Vagina (tissue), 2 donors: Measurements from ENCODE around the gene ZSCAN21. TPM values are rescaled to one million over a fixed set of nuclear protein-coding genes. Genes with fewer than 3 reads are reported as not detected.

Experiments
- DNase-seq, 2 donors: peaks; one replicate each; pipeline ENCODE4 v3.0.0-alpha.2; 2017; ENCODE audit errors: extremely low spot score in 2 of 2
- H3K27ac ChIP-seq: fragments of 200-600 bp; sonication (generic); one replicate; pipeline ENCODE4 v1.5.1; 2019
- H3K27me3 ChIP-seq: fragments of 200-600 bp; sonication (generic); one replicate; pipeline ENCODE4 v1.5.1; 2019
- H3K36me3 ChIP-seq, 2 donors: fragments of 200-600 bp; sonication (generic); one replicate each; pipeline ENCODE4 v1.5.1; 2017 to 2019
- H3K4me1 ChIP-seq: fragments of 200-600 bp; sonication (generic); one replicate; pipeline ENCODE4 v1.5.1; 2019
- H3K4me3 ChIP-seq, 2 donors: fragments of 200-600 bp; sonication (generic); 1 replicate in 1 of 2; 2 replicates in 1 of 2; pipeline ENCODE4 v1.5.1; 2016 to 2019
- H3K9me3 ChIP-seq: fragments of 200-600 bp; sonication (generic); one replicate; pipeline ENCODE4 v1.5.1; 2019
- POLR2A ChIP-seq, 2 donors: fragments of 450-650 bp; IDR thresholded peaks; one replicate each; pipeline ENCODE4 v1.6.1; 2017; ENCODE audit warnings: antibody characterized with exemption in 2 of 2, mild to moderate bottlenecking in 2 of 2, moderate library complexity in 2 of 2
- POLR2AphosphoS5 ChIP-seq, 2 donors: sonication (generic); formaldehyde crosslinking; IDR thresholded peaks; one replicate each; pipeline ENCODE4 v1.9.0; 2017; ENCODE audit warnings: antibody characterized with exemption in 2 of 2, mild to moderate bottlenecking in 2 of 2, low read depth in 1 of 2; ENCODE audit not compliant: insufficient read depth in 1 of 2
- intact Hi-C: fragments of 100-400 bp; cut with DNase I; formaldehyde crosslinking; loops from one replicate; pipeline ENCODE4 v1.15.1; 2023
- microRNA counts, 2 donors: library from miRNA; unstranded; fragments of <30 nt; microRNA quantifications; one replicate each; lab custom pipeline; 2016 to 2017
- microRNA-seq: library from miRNA; unstranded; fragments of <30 nt; microRNA quantifications from one replicate; pipeline ENCODE4, GENCODE V29; 2017; ENCODE audit warnings: borderline number of aligned reads, borderline replicate concordance
- small RNA-seq: library from RNA; depleted of rRNA; stranded (forward); fragments of <200 nt; gene quantifications from one replicate; pipeline ENCODE3, GENCODE V24; 2016
- total RNA-seq: library from RNA; depleted of rRNA; stranded (reverse); fragments of >200 nt; gene quantifications from one replicate; pipeline ENCODE4 v1.2.3, GENCODE V29; 2016
- TF ChIP-seq, protein P1 (sequence below), 3 experiments: fragments of 450-650 bp in 2 of 3; fragments of 200-600 bp in 1 of 3; sonication (generic) in 1 of 3; IDR thresholded peaks; one replicate each; pipeline ENCODE4 v1.5.1; 2017 to 2019; ENCODE audit warnings: antibody characterized with exemption in 3 of 3, mild to moderate bottlenecking in 2 of 3, moderate library complexity in 2 of 3

ZSCAN21 gene
- total RNA-seq, 1 donor from 2014 or later: 19.9 TPM

- no peak for DNase-seq
- Histone ChIP-seq H3K4me1 (no peaks in the 10 kb centered on the region), H3K9me3 (no peaks in the 10 kb centered on the region), H3K27me3 (no peaks in the 10 kb centered on the region), H3K4me3 (no peak overlapping the region), H3K36me3 (peaks cover 6 to 68% of the 10 kb centered on the region in 2 donors), H3K27ac (no peak overlapping the region)
- intact Hi-C loops: no loop called here
- TF ChIP-seq, protein P1, sequence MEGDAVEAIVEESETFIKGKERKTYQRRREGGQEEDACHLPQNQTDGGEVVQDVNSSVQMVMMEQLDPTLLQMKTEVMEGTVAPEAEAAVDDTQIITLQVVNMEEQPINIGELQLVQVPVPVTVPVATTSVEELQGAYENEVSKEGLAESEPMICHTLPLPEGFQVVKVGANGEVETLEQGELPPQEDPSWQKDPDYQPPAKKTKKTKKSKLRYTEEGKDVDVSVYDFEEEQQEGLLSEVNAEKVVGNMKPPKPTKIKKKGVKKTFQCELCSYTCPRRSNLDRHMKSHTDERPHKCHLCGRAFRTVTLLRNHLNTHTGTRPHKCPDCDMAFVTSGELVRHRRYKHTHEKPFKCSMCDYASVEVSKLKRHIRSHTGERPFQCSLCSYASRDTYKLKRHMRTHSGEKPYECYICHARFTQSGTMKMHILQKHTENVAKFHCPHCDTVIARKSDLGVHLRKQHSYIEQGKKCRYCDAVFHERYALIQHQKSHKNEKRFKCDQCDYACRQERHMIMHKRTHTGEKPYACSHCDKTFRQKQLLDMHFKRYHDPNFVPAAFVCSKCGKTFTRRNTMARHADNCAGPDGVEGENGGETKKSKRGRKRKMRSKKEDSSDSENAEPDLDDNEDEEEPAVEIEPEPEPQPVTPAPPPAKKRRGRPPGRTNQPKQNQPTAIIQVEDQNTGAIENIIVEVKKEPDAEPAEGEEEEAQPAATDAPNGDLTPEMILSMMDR (IDR thresholded peaks at IDR 0.05): no peak
- TF ChIP-seq POLR2AphosphoS5 (IDR thresholded peaks at IDR 0.05; ENCODE audit: insufficient read depth in 1 of 2, low read depth in 1 of 2) (no peak), POLR2A (IDR thresholded peaks at IDR 0.05) (no peak)
These were observed 61.6 kb downstream of the ZSCAN21 start for GRCh38 chr7:100111156-100111555.

DNA sequence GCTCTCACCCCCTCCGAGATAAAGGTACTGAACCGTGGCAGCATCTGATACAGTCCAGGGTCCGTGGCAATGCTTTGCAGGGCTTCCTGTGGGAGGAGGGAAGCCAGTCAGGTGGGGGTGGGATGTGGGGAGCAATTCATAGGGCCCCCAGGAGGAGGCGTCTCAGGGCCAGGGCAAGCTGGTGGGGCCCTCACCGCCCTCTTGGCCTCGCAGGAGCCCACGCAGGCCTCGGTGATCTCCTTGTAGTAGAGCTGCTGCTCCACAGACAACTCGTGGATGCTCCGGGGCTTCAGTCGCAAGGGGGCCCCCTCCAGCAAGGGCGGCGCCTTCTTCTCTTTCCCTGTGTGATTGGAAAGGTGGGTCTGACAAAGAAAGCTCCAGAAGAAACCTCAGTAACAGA, 62.3 kb downstream of the ZSCAN21 start:
- Histone ChIP-seq H3K36me3 (peaks cover 6 to 63% of the 10 kb centered on the region in 2 donors), H3K4me1 (no peaks in the 10 kb centered on the region), H3K4me3 (no peak overlapping the region), H3K27ac (no peak overlapping the region), H3K27me3 (no peaks in the 10 kb centered on the region), H3K9me3 (no peaks in the 10 kb centered on the region)
- intact Hi-C loops: no loop called here
- TF ChIP-seq, protein P1 (IDR thresholded peaks at IDR 0.05): no peak
- no peak for TF ChIP-seq POLR2AphosphoS5 (IDR thresholded peaks at IDR 0.05; ENCODE audit: insufficient read depth in 1 of 2, low read depth in 1 of 2)
- TF ChIP-seq POLR2A (IDR thresholded peaks at IDR 0.05): no peak
- DNase-seq: no peak

MicroRNA genes within 50 kb of the gene (microRNA counts, 767-probe panel; counts per million panel counts)
- microRNA hsa-miR-106b-5p (lab: Ali Mortazavi, UCI): 3,809 to 4,273 counts per million in 2 donors
- 6,062 to 6,548 counts per million in 2 donors for microRNA hsa-miR-25-3p (lab: Ali Mortazavi, UCI)
- microRNA hsa-miR-93-5p (lab: Ali Mortazavi, UCI): 5,751 to 6,283 counts per million in 2 donors

Small RNAs within 50 kb of the gene (microRNA-seq; reads per million reads assigned to microRNA genes)
- gene MIR106B (894 reads per million, percentile 77 among the genes with 10 or more reads in this experiment), gene MIR25 (381 reads per million, percentile 68 among the genes with 10 or more reads in this experiment), gene MIR93 (2,689 reads per million, percentile 86 among the genes with 10 or more reads in this experiment)

Small RNAs within 50 kb of the gene (small RNA-seq; reads per million reads assigned to genes)
- 34.1 reads per million, percentile 96 among the genes with 10 or more reads in this experiment for gene MIR106B
- gene MIR25: 654 reads per million, percentile 99 among the genes with 10 or more reads in this experiment
- 44.5 reads per million, percentile 96 among the genes with 10 or more reads in this experiment for gene MIR93

Other genes starting within 250 kb of the ZSCAN21 start
- gene CYP3A43, start 221.8 kb upstream of the ZSCAN21 start, total RNA-seq: not detected
- not detected for gene OR2AE1, start 172.7 kb upstream of the ZSCAN21 start, total RNA-seq
- 33.1 TPM for gene TRIM4, start 130.2 kb upstream of the ZSCAN21 start, total RNA-seq
- gene GJC3, start 120.2 kb upstream of the ZSCAN21 start, total RNA-seq: not detected
- gene AZGP1, start 73.7 kb upstream of the ZSCAN21 start, total RNA-seq: 2.7 TPM
- gene ZKSCAN1, start 34.2 kb upstream of the ZSCAN21 start, total RNA-seq: 36.6 TPM
- 16.7 TPM for gene ZNF3, start 31.9 kb downstream of the ZSCAN21 start, total RNA-seq
- 59.9 TPM for gene COPS6, start 39.2 kb downstream of the ZSCAN21 start, total RNA-seq
- gene MCM7, start 51.6 kb downstream of the ZSCAN21 start, total RNA-seq: 35.1 TPM
- 26.3 TPM for gene AP4M1, start 51.9 kb downstream of the ZSCAN21 start, total RNA-seq
- gene TAF6, start 69.6 kb downstream of the ZSCAN21 start, total RNA-seq: 54.3 TPM
- 14.5 TPM for gene CNPY4, start 69.9 kb downstream of the ZSCAN21 start, total RNA-seq
- gene MBLAC1, start 77.2 kb downstream of the ZSCAN21 start, total RNA-seq: 2.9 TPM
- 161 TPM for gene LAMTOR4, start 99.1 kb downstream of the ZSCAN21 start, total RNA-seq
- 18.2 TPM for gene TRAPPC14, start 108.9 kb downstream of the ZSCAN21 start, total RNA-seq
- gene GAL3ST4, start 118.8 kb downstream of the ZSCAN21 start, total RNA-seq: 4.2 TPM
- gene GPC2, start 127.6 kb downstream of the ZSCAN21 start, total RNA-seq: 7.4 TPM
- not detected for gene STAG3, start 128.1 kb downstream of the ZSCAN21 start, total RNA-seq
- gene PVRIG, start 170.2 kb downstream of the ZSCAN21 start, total RNA-seq: 1.7 TPM